IPS DF 6.9 (cell line): ENCODE results near the gene ACE.
"Not testable (repeated sequence)": the region's sequence is repeated elsewhere in the genome, so short reads cannot be mapped to it uniquely, and the experiment has no call there.

ENCODE experiments used
- DNase-seq: peaks from one replicate; pipeline ENCODE4 v3.0.0-alpha.2; 2013; ENCODE audit warnings: low read depth, low spot score
- H3K27ac ChIP-seq: one replicate; pipeline ENCODE4 v1.5.1; 2013; ENCODE audit warnings: low read length, control low read depth
- H3K27me3 ChIP-seq: 2 replicates; pipeline ENCODE4 v1.6.1; 2013; ENCODE audit warnings: mild to moderate bottlenecking, low read length; ENCODE audit not compliant: control insufficient read depth, insufficient read depth
- H3K36me3 ChIP-seq: 2 replicates; pipeline ENCODE4 v1.6.1; 2013; ENCODE audit warnings: low read length; ENCODE audit not compliant: control insufficient read depth, insufficient read depth
- H3K4me1 ChIP-seq: 2 replicates; pipeline ENCODE4 v1.6.1; 2013; ENCODE audit warnings: low read length; ENCODE audit not compliant: control insufficient read depth, insufficient read depth
- H3K4me3 ChIP-seq: 2 replicates; pipeline ENCODE4 v1.5.1; 2013; ENCODE audit warnings: mild to moderate bottlenecking, low read length
- H3K9me3 ChIP-seq: 2 replicates; pipeline ENCODE4 v1.6.1; 2013; ENCODE audit warnings: low read length, inconsistent platforms; ENCODE audit not compliant: control insufficient read depth, insufficient read depth
- WGBS: extraction: QIAGEN DNeasy Blood & Tissue Kit; methylation state at CpG from one replicate; pipeline ENCODE4 v1.1.7; 2013; ENCODE audit warnings: mixed read lengths, missing lambda C conversion rate; ENCODE audit not compliant: insufficient read length, insufficient coverage; 5-methylcytosine and 5-hydroxymethylcytosine counted together

Gene ACE

GRCh38 chr17:63452962-63453551 lies 23.8 kb upstream of the ACE start:
- H3K4me1 ChIP-seq, result no peaks in the 10 kb centered on the region
- WGBS, result no CpG with 5 or more reads among the region's 7 CpGs
- no peaks in the 10 kb centered on the region for H3K27me3 ChIP-seq
- no peaks in the 10 kb centered on the region for H3K9me3 ChIP-seq
- no peak overlapping the region for H3K27ac ChIP-seq
- no peaks in the 10 kb centered on the region for H3K36me3 ChIP-seq
- DNase-seq, result no peak
- no peak overlapping the region for H3K4me3 ChIP-seq

GRCh38 chr17:63454357-63454756 lies 22.5 kb upstream of the ACE start:
- H3K27me3 ChIP-seq, DNase-seq, H3K27ac ChIP-seq, H3K4me1 ChIP-seq, H3K4me3 ChIP-seq, H3K9me3 ChIP-seq, H3K36me3 ChIP-seq: not testable (repeated sequence)
- no CpG with 5 or more reads among the region's 6 CpGs for WGBS

GRCh38 chr17:63454915-63455314 lies 21.9 kb upstream of the ACE start:
- Histone ChIP-seq H3K4me1 (no peaks in the 10 kb centered on the region), H3K36me3 (no peaks in the 10 kb centered on the region), H3K4me3 (no peak overlapping the region), H3K27me3 (no peaks in the 10 kb centered on the region), H3K27ac (no peak overlapping the region), H3K9me3 (no peaks in the 10 kb centered on the region)
- no peak for DNase-seq
- WGBS, result no CpG with 5 or more reads among the region's 5 CpGs

GRCh38 chr17:63455417-63455816 lies 21.4 kb upstream of the ACE start:
- Histone ChIP-seq H3K9me3 (no peaks in the 10 kb centered on the region), H3K4me1 (no peaks in the 10 kb centered on the region), H3K27me3 (no peaks in the 10 kb centered on the region), H3K36me3 (no peaks in the 10 kb centered on the region), H3K4me3 (no peak overlapping the region), H3K27ac (no peak overlapping the region)
- no peak for DNase-seq
- no CpG with 5 or more reads among the region's 4 CpGs for WGBS

GRCh38 chr17:63458478-63458877 lies 18.4 kb upstream of the ACE start:
- no CpG with 5 or more reads among the region's 4 CpGs for WGBS
- H3K27me3 ChIP-seq, result no peaks in the 10 kb centered on the region
- H3K4me1 ChIP-seq, result no peaks in the 10 kb centered on the region
- H3K27ac ChIP-seq, result no peak overlapping the region
- no peaks in the 10 kb centered on the region for H3K36me3 ChIP-seq
- no peaks in the 10 kb centered on the region for H3K9me3 ChIP-seq
- no peak for DNase-seq
- no peak overlapping the region for H3K4me3 ChIP-seq

- no peaks in the 10 kb centered on the region for H3K36me3 ChIP-seq
- no peak for DNase-seq
- WGBS, result no CpG with 5 or more reads among the region's 9 CpGs
- no peak overlapping the region for H3K27ac ChIP-seq
- H3K27me3 ChIP-seq, result no peaks in the 10 kb centered on the region
- no peak overlapping the region for H3K4me3 ChIP-seq
- no peaks in the 10 kb centered on the region for H3K4me1 ChIP-seq
- no peaks in the 10 kb centered on the region for H3K9me3 ChIP-seq
These were observed 16.8 kb upstream of the ACE start for GRCh38 chr17:63460018-63460417.

- Histone ChIP-seq H3K4me1 (no peaks in the 10 kb centered on the region), H3K4me3 (no peak overlapping the region), H3K9me3 (no peaks in the 10 kb centered on the region), H3K36me3 (no peaks in the 10 kb centered on the region), H3K27me3 (no peaks in the 10 kb centered on the region), H3K27ac (no peak overlapping the region)
- no peak for DNase-seq
- no CpG with 5 or more reads among the region's 3 CpGs for WGBS
These were observed 13.1 kb upstream of the ACE start for GRCh38 chr17:63463771-63464170.

- Histone ChIP-seq H3K4me1 (no peaks in the 10 kb centered on the region), H3K9me3 (no peaks in the 10 kb centered on the region), H3K27me3 (no peaks in the 10 kb centered on the region), H3K4me3 (no peak overlapping the region), H3K27ac (no peak overlapping the region), H3K36me3 (no peaks in the 10 kb centered on the region)
- DNase-seq, result no peak
- no CpG with 5 or more reads among the region's 4 CpGs for WGBS
These were observed 12.1 kb upstream of the ACE start for GRCh38 chr17:63464691-63465236.

GRCh38 chr17:63468099-63468498 lies 8.8 kb upstream of the ACE start:
- DNase-seq, H3K36me3 ChIP-seq, H3K4me1 ChIP-seq, H3K27me3 ChIP-seq, H3K27ac ChIP-seq, H3K4me3 ChIP-seq, H3K9me3 ChIP-seq: not testable (repeated sequence)
- no CpG with 5 or more reads among the region's 6 CpGs for WGBS

- H3K36me3 ChIP-seq, result no peaks in the 10 kb centered on the region
- no peak overlapping the region for H3K4me3 ChIP-seq
- H3K27ac ChIP-seq, result no peak overlapping the region
- no CpG with 5 or more reads among the region's 3 CpGs for WGBS
- peaks cover 6% of the 10 kb centered on the region; the same call in 1 of the 2 replicates for H3K4me1 ChIP-seq
- DNase-seq, result no peak
- H3K9me3 ChIP-seq, result no peaks in the 10 kb centered on the region
- no peaks in the 10 kb centered on the region for H3K27me3 ChIP-seq
These were observed 2.7 kb upstream of the ACE start for GRCh38 chr17:63474174-63474573.
